CD4-positive, alpha-beta T cell treated with Interleukin-15 for 4 hours (primary cell): Measurements from ENCODE around the gene SFRP4.

Source experiments
- DNase-seq: peaks from one replicate; pipeline ENCODE4 v3.0.0-alpha.2; 2020; ENCODE audit warnings: low spot score

The SFRP4 gene

GRCh38 chr7:37924491-37925041 lies 7.9 kb upstream of the SFRP4 start:
- DNase-seq, result no peak

GRCh38 chr7:37923996-37924395 lies 7.4 kb upstream of the SFRP4 start:
- no peak for DNase-seq

GRCh38 chr7:37921876-37922275 lies 5.3 kb upstream of the SFRP4 start:
- DNase-seq, result no peak

GRCh38 chr7:37920849-37921805 lies 4.5 kb upstream of the SFRP4 start:
- peak; percentile 6 for DNase-seq

- DNase-seq, result peak; percentile 5
Measured at GRCh38 chr7:37920305-37920848, 3.8 kb upstream of the SFRP4 start, which contains the start of gene EPDR1. Gene EPDR1 (plus strand): TSS chr7:37920640. CDS start chr7:37920940, 300 bp downstream.

- DNase-seq, result no peak
Measured at GRCh38 chr7:37918526-37918925, 1.9 kb upstream of the SFRP4 start.

GRCh38 chr7:37916017-37916672 lies 472 bp downstream of the SFRP4 start:
- DNase-seq, result no peak

- DNase-seq, result no peak
Measured at GRCh38 chr7:37915438-37915837, 1.2 kb downstream of the SFRP4 start.

- no peak for DNase-seq
Measured at GRCh38 chr7:37912756-37913155, 3.9 kb downstream of the SFRP4 start.

GRCh38 chr7:37908221-37908788 lies 8.3 kb downstream of the SFRP4 start:
- DNase-seq, result no peak

GRCh38 chr7:37901890-37902524 lies 14.6 kb downstream of the SFRP4 start:
- DNase-seq, result no peak

GRCh38 chr7:37901236-37901827 lies 15.3 kb downstream of the SFRP4 start:
- no peak for DNase-seq

GRCh38 chr7:37899712-37900247 lies 16.8 kb downstream of the SFRP4 start:
- DNase-seq, result no peak

GRCh38 chr7:37894671-37895070 lies 21.9 kb downstream of the SFRP4 start:
- no peak for DNase-seq

GRCh38 chr7:37893359-37893758 lies 23.3 kb downstream of the SFRP4 start:
- no peak for DNase-seq

- DNase-seq, result no peak
Measured at GRCh38 chr7:37882086-37882485, 34.5 kb downstream of the SFRP4 start.
